ENCODE data around the gene AHNAK2. TPM values are rescaled to one million over a fixed set of nuclear protein-coding genes. Genes with fewer than 3 reads are reported as not detected.

The AHNAK2 gene
- total and polyA plus RNA-seq, 9 of the 15 experiments (the other 6 are each of a cell fraction or from before 2014, with no cell fraction given), result 0.04 to 0.09 (median 0.04) TPM; not detected in 6

GRCh38 chr14:104974665-104975390, 3.3 kb downstream of the AHNAK2 start:
- ChIA-PET CTCF (ENCODE audit: low intra/inter-chr PET ratio) (interaction anchor here (1.0 to 3.9 kb wide), 4 partner anchors 10 to 71 kb away, joined by 3 to 85 read pairs (median 6); partner anchors contain the start of gene CLBA1), POLR2A (interaction anchor here (0.5 to 1.2 kb wide), 2 partner anchors 21 to 112 kb away, joined by 3 to 4 read pairs; no protein-coding TSS in a partner anchor)
- no peak for ATAC-seq
- DNase-seq (ENCODE audit: extremely low read depth in 1 of 4, low spot score in 3 of 4), result no peak
- intact Hi-C loops (cut with micrococcal nuclease), result loop anchor here (2.0 to 5.0 kb wide), 2 partner anchors 42 to 114 kb away; no protein-coding TSS in a partner anchor
- no peak for FAIRE-seq
- Histone ChIP-seq H3K27ac (ENCODE audit: extremely low read depth, low read depth, low read length) (no peak overlapping the region), H3K4me3 (no peak overlapping the region), H3K4me2 (ENCODE audit: insufficient read depth, low read length) (no peak overlapping the region), H3K79me2 (ENCODE audit: control insufficient read depth, insufficient read depth, low read length) (no peaks in the 10 kb centered on the region), H4K20me1 (replicated peaks; ENCODE audit: control insufficient read depth, insufficient read depth, low read length) (0 out of 2 replicates have a peak, but pooled peaks cover 11% of the 10 kb centered on the region), H3K9me1 (ENCODE audit: control insufficient read depth, insufficient read depth, low read length) (no peaks in the 10 kb centered on the region), H3K9me3 (replicated peaks; ENCODE audit: control insufficient read depth, insufficient read depth, low read depth, low read length) (no peaks in the 10 kb centered on the region), H3K27me3 (ENCODE audit: control insufficient read depth in 2 of 2, insufficient read depth in 2 of 2, low read length in 2 of 2) (no peaks in the 10 kb centered on the region), H2AFZ (ENCODE audit: low read depth, low read length) (no peak overlapping the region), H3K9ac (ENCODE audit: insufficient read depth in 1 of 2, low read depth in 2 of 2, low read length in 2 of 2) (no peak overlapping the region), H3K4me1 (replicated peaks in 1 of 2; ENCODE audit: control insufficient read depth in 2 of 2, insufficient read depth in 2 of 2, low read length in 2 of 2) (peaks cover 7 to 81% of the 10 kb centered on the region in 2 experiments; a peak in 4 of 5 replicates), H3K36me3 (ENCODE audit: control insufficient read depth, insufficient read depth, low read length) (no peaks in the 10 kb centered on the region)
- in situ Hi-C loops (cut with MboI), result loop anchor here (5.0 kb wide), 1 partner anchor 72 kb away; no protein-coding TSS in a partner anchor
- 53% methylated on average over 13 of the region's 14 CpGs for WGBS (ENCODE audit: insufficient coverage, low coverage, missing lambda C conversion rate)
- no TSS peak for BruUV-seq (replicated peaks)
- TF ChIP-seq ZNF592 (IDR thresholded peaks at IDR 0.05) (no peak), HDAC6 (IDR thresholded peaks at IDR 0.05; ENCODE audit: low read depth, low read length) (no peak), ELK3 (CRISPR knock-in tag; IDR thresholded peaks at IDR 0.05) (no peak), KDM1A (IDR thresholded peaks at IDR 0.05) (no peak), BRF2 (IDR thresholded peaks at IDR 0.05; ENCODE audit: borderline replicate concordance, insufficient read depth, insufficient read length) (no peak), TRIM24 (IDR thresholded peaks at IDR 0.05) (no peak), ETV1 (tag; conservative IDR thresholded peaks at IDR 0.05; ENCODE audit: low read depth) (no peak), XRCC5 (IDR thresholded peaks at IDR 0.05; ENCODE audit: low read depth, low read length) (no peak), BDP1 (IDR thresholded peaks at IDR 0.05; ENCODE audit: insufficient read depth, insufficient read length) (no peak), E2F6 (IDR thresholded peaks at IDR 0.05; ENCODE audit: borderline replicate concordance in 1 of 2, extremely low read depth in 1 of 2, insufficient read depth in 1 of 2, insufficient read length in 1 of 2, low read depth in 1 of 2, low read length in 1 of 2, poor library complexity in 1 of 2, severe bottlenecking in 1 of 2) (no peak), E2F3 (CRISPR knock-in tag; IDR thresholded peaks at IDR 0.05) (no peak), MAX (CRISPR knock-in tag; IDR thresholded peaks at IDR 0.05) (no peak), TEAD2 (tag; IDR thresholded peaks at IDR 0.05) (no peak)

All from K562 (cell line).